ENCODE results near the gene CACNA2D2. TPM values are rescaled to one million over a fixed set of nuclear protein-coding genes. Genes with fewer than 3 reads are reported as not detected.

The CACNA2D2 gene
- total RNA-seq, 3 donors from 2014 or later, result 0.35 to 0.90 (median 0.58) TPM

- no peaks in the 10 kb centered on the region for H3K9me3 Mint-ChIP-seq
- H3K4me1 Mint-ChIP-seq (ENCODE audit: low read depth), result peaks cover 56% of the 10 kb centered on the region
- H3K27me3 Mint-ChIP-seq (ENCODE audit: low read depth), result no peaks in the 10 kb centered on the region
- DNase-seq, result peak; percentile 99
- peak within 1 kb of the TSS; percentile 94 for H3K4me3 Mint-ChIP-seq
- H3K36me3 Mint-ChIP-seq (ENCODE audit: insufficient read depth), result peaks cover 27% of the 10 kb centered on the region
- peak; percentile 91 to 92 for ATAC-seq
Observed at GRCh38 chr3:50350527-50351322, 152.7 kb downstream of the CACNA2D2 start, which contains the start of the genes CYB561D2 and NPRL2. TSS of gene CYB561D2 (plus strand) at chr3:50350862. CDS start at chr3:50351434, 572 bp downstream. TSS of gene NPRL2 (minus strand) at chr3:50350775. CDS start at chr3:50350652, 123 bp downstream.

DNA sequence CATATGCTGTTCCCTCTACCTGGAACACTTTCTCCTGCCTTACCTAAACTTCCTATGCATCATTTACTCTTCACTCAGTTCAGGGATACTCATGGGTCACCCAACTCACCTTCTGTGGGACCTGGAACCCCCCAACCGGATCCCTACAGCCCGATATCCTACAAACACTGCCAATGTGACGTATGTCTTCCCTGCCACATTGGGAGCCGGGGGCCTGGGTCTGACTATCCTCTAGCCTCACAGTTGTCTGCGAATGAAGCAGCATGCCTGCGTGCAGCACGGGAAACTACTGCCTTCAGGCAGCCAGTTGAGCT, 153.3 kb downstream of the CACNA2D2 start:
- Mint-ChIP-seq H3K4me3 (peak overlapping the region; percentile 94), H3K36me3 (ENCODE audit: insufficient read depth) (peaks cover 26% of the 10 kb centered on the region), H3K4me1 (ENCODE audit: low read depth) (peaks cover 59% of the 10 kb centered on the region), H3K27me3 (ENCODE audit: low read depth) (no peaks in the 10 kb centered on the region), H3K9me3 (no peaks in the 10 kb centered on the region)
- DNase-seq, result no peak
- ATAC-seq, result no peak

- Mint-ChIP-seq H3K36me3 (ENCODE audit: insufficient read depth) (peaks cover 18% of the 10 kb centered on the region), H3K27me3 (ENCODE audit: low read depth) (no peaks in the 10 kb centered on the region), H3K4me3 (no peak overlapping the region), H3K9me3 (no peaks in the 10 kb centered on the region), H3K4me1 (ENCODE audit: low read depth) (peaks cover 54% of the 10 kb centered on the region)
- ATAC-seq (no peak), DNase-seq (peak; percentile 72)
Observed at GRCh38 chr3:50347187-50347813, 156.1 kb downstream of the CACNA2D2 start.

- ATAC-seq (peak; percentile 22 to 31), DNase-seq (peak; percentile 66)
- Mint-ChIP-seq H3K4me1 (ENCODE audit: low read depth) (peaks cover 52% of the 10 kb centered on the region), H3K4me3 (peak within 1 kb of the TSS; percentile 40), H3K9me3 (no peaks in the 10 kb centered on the region), H3K36me3 (ENCODE audit: insufficient read depth) (peaks cover 17% of the 10 kb centered on the region), H3K27me3 (ENCODE audit: low read depth) (no peaks in the 10 kb centered on the region)
Observed at GRCh38 chr3:50345586-50346234, 157.7 kb downstream of the CACNA2D2 start, which contains the start of gene ZMYND10. TSS of gene ZMYND10 (minus strand) at chr3:50345732. CDS start at chr3:50345579, 153 bp downstream.

DNA sequence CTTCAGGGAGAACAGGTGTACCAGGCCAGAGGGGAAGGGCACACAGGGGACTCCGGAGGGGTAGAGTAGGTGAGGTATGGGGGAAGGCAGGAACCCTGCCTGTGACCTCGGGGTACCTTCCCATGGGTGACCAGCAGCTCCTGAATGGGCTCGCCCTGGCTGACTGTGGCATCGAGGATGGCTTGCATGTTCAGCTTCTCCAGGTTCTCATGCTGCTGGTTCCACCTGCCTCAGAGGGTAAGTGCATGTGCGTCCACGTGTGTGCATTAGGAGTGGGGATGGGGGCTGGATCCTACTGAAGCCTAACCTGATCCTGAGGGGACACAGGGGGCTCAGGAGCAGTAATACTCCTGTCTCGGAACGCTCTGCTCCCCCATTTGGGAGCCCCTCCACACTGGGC, 158.4 kb downstream of the CACNA2D2 start:
- H3K4me1 Mint-ChIP-seq (ENCODE audit: low read depth), result peaks cover 47% of the 10 kb centered on the region
- H3K36me3 Mint-ChIP-seq (ENCODE audit: insufficient read depth), result peaks cover 14% of the 10 kb centered on the region
- H3K9me3 Mint-ChIP-seq, result no peaks in the 10 kb centered on the region
- no peaks in the 10 kb centered on the region for H3K27me3 Mint-ChIP-seq (ENCODE audit: low read depth)
- DNase-seq (no peak), ATAC-seq (no peak)
- no peak overlapping the region for H3K4me3 Mint-ChIP-seq

GRCh38 chr3:50342813-50343633, 160.4 kb downstream of the CACNA2D2 start:
- Mint-ChIP-seq H3K4me3 (no peak overlapping the region), H3K4me1 (ENCODE audit: low read depth) (peaks cover 46% of the 10 kb centered on the region)
- no peak for DNase-seq

DNA sequence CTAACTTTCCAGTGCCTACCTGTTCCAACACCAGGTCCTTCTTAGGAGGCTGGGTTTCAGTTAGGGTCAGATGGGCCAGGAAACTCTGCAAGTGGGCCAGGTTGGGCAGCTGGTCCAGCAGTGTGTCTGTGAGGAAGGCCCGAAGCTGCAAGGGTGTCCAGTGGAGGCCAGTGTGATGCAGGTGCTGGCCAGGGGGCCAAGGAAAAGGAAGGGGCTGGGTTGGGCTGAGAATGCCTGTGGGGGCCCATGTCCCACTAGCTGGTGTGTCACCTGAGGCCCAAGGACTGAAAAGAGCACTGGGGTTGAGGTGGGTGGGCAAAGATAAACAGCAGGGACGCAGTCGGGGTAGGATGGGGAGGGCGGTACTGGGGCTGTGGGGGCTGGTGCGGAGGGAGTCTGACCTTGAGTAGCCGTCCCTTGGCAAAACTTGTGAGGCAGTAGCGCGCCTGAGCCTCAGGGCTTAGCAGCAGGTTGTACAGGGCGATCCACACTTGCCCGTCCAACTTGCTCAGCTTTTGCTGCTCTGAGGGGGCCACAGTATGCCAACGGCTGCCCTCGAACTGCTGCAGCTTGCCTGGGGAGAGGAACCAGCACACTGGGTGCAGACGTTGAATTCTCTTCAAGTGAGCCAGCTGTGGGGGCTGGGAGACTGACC, 161.3 kb downstream of the CACNA2D2 start:
- H3K9me3 Mint-ChIP-seq, result no peaks in the 10 kb centered on the region
- H3K36me3 Mint-ChIP-seq (ENCODE audit: insufficient read depth), result no peaks in the 10 kb centered on the region
- DNase-seq (no peak), ATAC-seq (no peak)
- H3K4me3 Mint-ChIP-seq, result no peak overlapping the region
- peaks cover 41% of the 10 kb centered on the region for H3K4me1 Mint-ChIP-seq (ENCODE audit: low read depth)
- no peaks in the 10 kb centered on the region for H3K27me3 Mint-ChIP-seq (ENCODE audit: low read depth)

More at GRCh38 chr3:50342813-50343633, 160.4 kb downstream of the CACNA2D2 start:
- peaks cover 7% of the 10 kb centered on the region for H3K36me3 Mint-ChIP-seq (ENCODE audit: insufficient read depth)
- no peaks in the 10 kb centered on the region for H3K9me3 Mint-ChIP-seq
- no peak for ATAC-seq
- no peaks in the 10 kb centered on the region for H3K27me3 Mint-ChIP-seq (ENCODE audit: low read depth)

DNA sequence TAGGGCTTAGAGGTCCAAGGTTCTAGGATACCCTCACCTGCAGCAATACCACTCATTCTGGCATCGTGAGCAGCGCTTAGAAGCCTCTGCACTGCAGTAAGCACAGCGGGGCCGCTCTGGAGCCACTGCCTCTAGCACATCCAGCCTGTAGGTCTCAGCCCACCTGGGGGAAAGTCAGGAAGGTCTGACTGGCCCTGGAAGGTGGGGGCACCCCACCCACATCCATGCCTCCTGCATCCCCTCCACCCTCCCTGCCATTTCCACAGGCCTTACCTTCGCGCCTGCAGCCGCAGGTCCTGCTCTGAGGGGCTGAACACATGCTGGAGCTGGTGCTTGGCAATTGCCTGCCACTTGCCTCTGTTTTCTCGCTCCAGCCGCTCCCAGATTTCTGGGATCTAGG, 161.9 kb downstream of the CACNA2D2 start:
- H3K36me3 Mint-ChIP-seq (ENCODE audit: insufficient read depth), result peaks cover 2% of the 10 kb centered on the region
- no peaks in the 10 kb centered on the region for H3K9me3 Mint-ChIP-seq
- ATAC-seq (no peak), DNase-seq (no peak)
- H3K4me3 Mint-ChIP-seq, result peak overlapping the region; percentile 96
- no peaks in the 10 kb centered on the region for H3K27me3 Mint-ChIP-seq (ENCODE audit: low read depth)
- peaks cover 41% of the 10 kb centered on the region for H3K4me1 Mint-ChIP-seq (ENCODE audit: low read depth)

- peak; percentile 19 to 24 for ATAC-seq
- Mint-ChIP-seq H3K4me3 (peak within 1 kb of the TSS; percentile 96), H3K9me3 (no peaks in the 10 kb centered on the region), H3K36me3 (ENCODE audit: insufficient read depth) (peaks cover 2% of the 10 kb centered on the region), H3K27me3 (ENCODE audit: low read depth) (no peaks in the 10 kb centered on the region), H3K4me1 (ENCODE audit: low read depth) (peaks cover 42% of the 10 kb centered on the region)
- peak; percentile 44 for DNase-seq
Observed at GRCh38 chr3:50340448-50341329, 162.7 kb downstream of the CACNA2D2 start, which contains the start of gene RASSF1. TSS of gene RASSF1 (minus strand) at chr3:50340836. CDS start at chr3:50340805, 31 bp downstream.

- peaks cover 4% of the 10 kb centered on the region for H3K36me3 Mint-ChIP-seq (ENCODE audit: insufficient read depth)
- no peak for DNase-seq
- no peak for ATAC-seq
- peak overlapping the region; percentile 96 for H3K4me3 Mint-ChIP-seq
- peaks cover 43% of the 10 kb centered on the region for H3K4me1 Mint-ChIP-seq (ENCODE audit: low read depth)
- no peaks in the 10 kb centered on the region for H3K9me3 Mint-ChIP-seq
- H3K27me3 Mint-ChIP-seq (ENCODE audit: low read depth), result no peaks in the 10 kb centered on the region
Observed at GRCh38 chr3:50340147-50340447, 163.3 kb downstream of the CACNA2D2 start.

GRCh38 chr3:50339485-50340146, 163.8 kb downstream of the CACNA2D2 start:
- H3K36me3 Mint-ChIP-seq (ENCODE audit: insufficient read depth), result peaks cover 4% of the 10 kb centered on the region
- DNase-seq (no peak), ATAC-seq (no peak)
- no peaks in the 10 kb centered on the region for H3K27me3 Mint-ChIP-seq (ENCODE audit: low read depth)
- H3K4me1 Mint-ChIP-seq (ENCODE audit: low read depth), result peaks cover 46% of the 10 kb centered on the region
- H3K4me3 Mint-ChIP-seq, result peak overlapping the region; percentile 96
- H3K9me3 Mint-ChIP-seq, result no peaks in the 10 kb centered on the region

- Mint-ChIP-seq H3K36me3 (ENCODE audit: insufficient read depth) (peaks cover 7% of the 10 kb centered on the region), H3K4me1 (ENCODE audit: low read depth) (peaks cover 52% of the 10 kb centered on the region), H3K9me3 (no peaks in the 10 kb centered on the region), H3K27me3 (ENCODE audit: low read depth) (no peaks in the 10 kb centered on the region), H3K4me3 (peak overlapping the region; percentile 96)
- no peak for ATAC-seq
- no peak for DNase-seq
Observed at GRCh38 chr3:50338965-50339364, 164.5 kb downstream of the CACNA2D2 start.

All from activated T-cell treated with anti-CD3 and anti-CD28 coated beads, Interleukin-2, amount 50 U/mL, for 4 hours (primary cell).